Measurements from ENCODE around the gene DCAF7.

Gene DCAF7

GRCh38 chr17:63635290-63635689 is 85.0 kb downstream of the DCAF7 start:
- no peaks in the 10 kb centered on the region for H3K9me2 ChIP-seq (replicated peaks; ENCODE audit: control insufficient read depth, low read length)
- H3K4me1 ChIP-seq (ENCODE audit: control insufficient read depth, low read length), result no peaks in the 10 kb centered on the region
- H3K4me3 ChIP-seq (ENCODE audit: low read length), result no peak overlapping the region
- TF ChIP-seq EZH2phosphoT487 (IDR thresholded peaks at IDR 0.05; ENCODE audit: borderline replicate concordance, low read length) (no peak), CTCF (IDR thresholded peaks at IDR 0.05; ENCODE audit: low read depth, low read length, poor library complexity, severe bottlenecking) (no peak)
- peaks cover 43% of the 10 kb centered on the region for H3K36me3 ChIP-seq (ENCODE audit: control insufficient read depth, low read length)
- no peak overlapping the region for H3K27ac ChIP-seq (ENCODE audit: low read depth, low read length)
- no peaks in the 10 kb centered on the region for H3F3A ChIP-seq (ENCODE audit: control insufficient read depth, insufficient read depth)
- H3K9me3 ChIP-seq (ENCODE audit: control insufficient read depth, insufficient read depth, low read length), result no peaks in the 10 kb centered on the region
- no peaks in the 10 kb centered on the region for H3K27me3 ChIP-seq (ENCODE audit: control insufficient read depth, low read length)
- peaks cover 17% of the 10 kb centered on the region for H3K79me2 ChIP-seq (ENCODE audit: control insufficient read depth, low read length)
- 0 out of 2 replicates have a peak, but pooled peaks cover 2% of the 10 kb centered on the region for H4K20me1 ChIP-seq (ENCODE audit: control insufficient read depth, insufficient read depth, low read depth, low read length)
- H3K4me2 ChIP-seq (ENCODE audit: low read length), result no peak overlapping the region

GRCh38 chr17:63635787-63636186 is 85.5 kb downstream of the DCAF7 start:
- Histone ChIP-seq H3K4me2 (ENCODE audit: low read length) (no peak overlapping the region), H3K27ac (ENCODE audit: low read depth, low read length) (no peak overlapping the region), H3K4me1 (ENCODE audit: control insufficient read depth, low read length) (no peaks in the 10 kb centered on the region), H3K79me2 (ENCODE audit: control insufficient read depth, low read length) (peaks cover 12% of the 10 kb centered on the region), H3K9me2 (replicated peaks; ENCODE audit: control insufficient read depth, low read length) (no peaks in the 10 kb centered on the region), H4K20me1 (ENCODE audit: control insufficient read depth, insufficient read depth, low read depth, low read length) (0 out of 2 replicates have a peak, but pooled peaks cover 2% of the 10 kb centered on the region), H3K27me3 (ENCODE audit: control insufficient read depth, low read length) (no peaks in the 10 kb centered on the region), H3K9me3 (ENCODE audit: control insufficient read depth, insufficient read depth, low read length) (no peaks in the 10 kb centered on the region), H3K4me3 (ENCODE audit: low read length) (no peak overlapping the region), H3K36me3 (ENCODE audit: control insufficient read depth, low read length) (peaks cover 43% of the 10 kb centered on the region), H3F3A (ENCODE audit: control insufficient read depth, insufficient read depth) (no peaks in the 10 kb centered on the region)
- no peak for TF ChIP-seq CTCF (IDR thresholded peaks at IDR 0.05; ENCODE audit: low read depth, low read length, poor library complexity, severe bottlenecking)

- Histone ChIP-seq H3K27me3 (ENCODE audit: control insufficient read depth, low read length) (no peaks in the 10 kb centered on the region), H3K79me2 (ENCODE audit: control insufficient read depth, low read length) (no peaks in the 10 kb centered on the region), H3F3A (ENCODE audit: control insufficient read depth, insufficient read depth) (no peaks in the 10 kb centered on the region), H3K36me3 (ENCODE audit: control insufficient read depth, low read length) (peaks cover 23% of the 10 kb centered on the region), H3K9me3 (ENCODE audit: control insufficient read depth, insufficient read depth, low read length) (no peaks in the 10 kb centered on the region), H3K27ac (ENCODE audit: low read depth, low read length) (no peak overlapping the region), H3K4me2 (ENCODE audit: low read length) (no peak overlapping the region), H3K4me3 (ENCODE audit: low read length) (no peak overlapping the region), H3K4me1 (ENCODE audit: control insufficient read depth, low read length) (no peaks in the 10 kb centered on the region), H3K9me2 (replicated peaks; ENCODE audit: control insufficient read depth, low read length) (no peaks in the 10 kb centered on the region), H4K20me1 (ENCODE audit: control insufficient read depth, insufficient read depth, low read depth, low read length) (0 out of 2 replicates have a peak, but pooled peaks cover 2% of the 10 kb centered on the region)
- TF ChIP-seq CTCF (IDR thresholded peaks at IDR 0.05; ENCODE audit: low read depth, low read length, poor library complexity, severe bottlenecking) (no peak), EZH2phosphoT487 (IDR thresholded peaks at IDR 0.05; ENCODE audit: borderline replicate concordance, low read length) (no peak)
Measured at GRCh38 chr17:63639125-63639524, 88.8 kb downstream of the DCAF7 start.

GRCh38 chr17:63640038-63640437 is 89.8 kb downstream of the DCAF7 start:
- H3K79me2 ChIP-seq (ENCODE audit: control insufficient read depth, low read length), result no peaks in the 10 kb centered on the region
- H3K4me3 ChIP-seq (ENCODE audit: low read length), result no peak overlapping the region
- H3K27ac ChIP-seq (ENCODE audit: low read depth, low read length), result no peak overlapping the region
- no peaks in the 10 kb centered on the region for H3F3A ChIP-seq (ENCODE audit: control insufficient read depth, insufficient read depth)
- no peaks in the 10 kb centered on the region for H3K9me2 ChIP-seq (replicated peaks; ENCODE audit: control insufficient read depth, low read length)
- no peaks in the 10 kb centered on the region for H3K9me3 ChIP-seq (ENCODE audit: control insufficient read depth, insufficient read depth, low read length)
- peaks cover 16% of the 10 kb centered on the region for H3K36me3 ChIP-seq (ENCODE audit: control insufficient read depth, low read length)
- TF ChIP-seq EZH2phosphoT487 (IDR thresholded peaks at IDR 0.05; ENCODE audit: borderline replicate concordance, low read length) (no peak), CTCF (IDR thresholded peaks at IDR 0.05; ENCODE audit: low read depth, low read length, poor library complexity, severe bottlenecking) (no peak)
- no peak overlapping the region for H3K4me2 ChIP-seq (ENCODE audit: low read length)
- no peaks in the 10 kb centered on the region for H3K27me3 ChIP-seq (ENCODE audit: control insufficient read depth, low read length)
- peaks cover 6% of the 10 kb centered on the region for H3K4me1 ChIP-seq (ENCODE audit: control insufficient read depth, low read length)
- H4K20me1 ChIP-seq (ENCODE audit: control insufficient read depth, insufficient read depth, low read depth, low read length), result no peaks in the 10 kb centered on the region
